HEK293T (cell line): Measurements from ENCODE around the gene CENPB.

ENCODE experiments used
- BHLHE40 ChIP-seq: fragments of 450-650 bp; IDR thresholded peaks from 2 replicates; pipeline ENCODE4 v1.6.1; 2016; ENCODE audit warnings: mild to moderate bottlenecking, moderate library complexity, borderline replicate concordance
- ELF4 ChIP-seq: fragments of 450-650 bp; IDR thresholded peaks from 2 replicates; pipeline ENCODE4 v1.6.1; 2017; ENCODE audit warnings: antibody characterized with exemption
- FOXA1 ChIP-seq: fragments of 450-650 bp; IDR thresholded peaks from 2 replicates; pipeline ENCODE4 v1.6.1; 2016; ENCODE audit warnings: mild to moderate bottlenecking
- FOXM1 ChIP-seq: fragments of 450-650 bp; IDR thresholded peaks from 2 replicates; pipeline ENCODE4 v1.6.1; 2017; ENCODE audit warnings: mild to moderate bottlenecking, borderline replicate concordance
- L3MBTL2 ChIP-seq: fragments of 450-650 bp; conservative IDR thresholded peaks from 2 replicates; pipeline ENCODE4 v1.6.1; 2016; ENCODE audit warnings: mild to moderate bottlenecking
- LEF1 ChIP-seq: fragments of 450-650 bp; IDR thresholded peaks from 2 replicates; pipeline ENCODE4 v1.6.1; 2017; ENCODE audit warnings: mild to moderate bottlenecking, borderline replicate concordance
- SP1 ChIP-seq: fragments of 450-650 bp; IDR thresholded peaks from 2 replicates; pipeline ENCODE4 v1.6.1; 2017
- SUZ12 ChIP-seq: fragments of 450-650 bp; IDR thresholded peaks from 2 replicates; pipeline ENCODE4 v1.6.1; 2016; ENCODE audit warnings: mild to moderate bottlenecking
- ZNF384 ChIP-seq: fragments of 450-650 bp; IDR thresholded peaks from 2 replicates; pipeline ENCODE4 v1.6.1; 2016

DNA sequence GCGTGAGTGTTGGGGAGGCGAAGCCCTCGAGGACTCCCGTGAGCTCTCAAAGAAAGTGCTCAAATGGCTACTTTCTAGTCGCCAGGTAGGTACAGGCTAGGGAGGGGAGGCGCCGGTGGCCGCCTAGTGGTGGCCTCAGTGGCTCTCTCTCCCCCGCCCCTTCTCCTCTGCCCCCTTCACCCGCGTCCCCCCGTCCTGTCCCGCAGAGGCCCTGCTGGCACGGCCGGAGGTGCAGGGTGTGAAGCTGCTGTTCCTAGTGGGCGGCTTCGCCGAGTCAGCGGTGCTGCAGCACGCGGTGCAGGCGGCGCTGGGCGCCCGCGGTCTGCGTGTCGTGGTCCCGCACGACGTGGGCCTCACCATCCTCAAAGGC, 35.2 kb downstream of the CENPB start:
- TF ChIP-seq ELF4 (no peak), FOXA1 (no peak), SP1 (no peak), ZNF384 (no peak), BHLHE40 (no peak), SUZ12 (no peak), FOXM1 (no peak), L3MBTL2 (no peak), LEF1 (no peak)
